NCI-H446 (cell line): ENCODE results near the gene DNM1.
"Not testable (repeated sequence)": the region's sequence is repeated elsewhere in the genome, so short reads cannot be mapped to it uniquely, and the experiment has no call there.

Experiments
- DNase-seq, 2 experiments: peaks; one replicate each; lab custom pipeline; 2025; lab: John Stamatoyannopoulos, UW

The DNM1 gene

DNA sequence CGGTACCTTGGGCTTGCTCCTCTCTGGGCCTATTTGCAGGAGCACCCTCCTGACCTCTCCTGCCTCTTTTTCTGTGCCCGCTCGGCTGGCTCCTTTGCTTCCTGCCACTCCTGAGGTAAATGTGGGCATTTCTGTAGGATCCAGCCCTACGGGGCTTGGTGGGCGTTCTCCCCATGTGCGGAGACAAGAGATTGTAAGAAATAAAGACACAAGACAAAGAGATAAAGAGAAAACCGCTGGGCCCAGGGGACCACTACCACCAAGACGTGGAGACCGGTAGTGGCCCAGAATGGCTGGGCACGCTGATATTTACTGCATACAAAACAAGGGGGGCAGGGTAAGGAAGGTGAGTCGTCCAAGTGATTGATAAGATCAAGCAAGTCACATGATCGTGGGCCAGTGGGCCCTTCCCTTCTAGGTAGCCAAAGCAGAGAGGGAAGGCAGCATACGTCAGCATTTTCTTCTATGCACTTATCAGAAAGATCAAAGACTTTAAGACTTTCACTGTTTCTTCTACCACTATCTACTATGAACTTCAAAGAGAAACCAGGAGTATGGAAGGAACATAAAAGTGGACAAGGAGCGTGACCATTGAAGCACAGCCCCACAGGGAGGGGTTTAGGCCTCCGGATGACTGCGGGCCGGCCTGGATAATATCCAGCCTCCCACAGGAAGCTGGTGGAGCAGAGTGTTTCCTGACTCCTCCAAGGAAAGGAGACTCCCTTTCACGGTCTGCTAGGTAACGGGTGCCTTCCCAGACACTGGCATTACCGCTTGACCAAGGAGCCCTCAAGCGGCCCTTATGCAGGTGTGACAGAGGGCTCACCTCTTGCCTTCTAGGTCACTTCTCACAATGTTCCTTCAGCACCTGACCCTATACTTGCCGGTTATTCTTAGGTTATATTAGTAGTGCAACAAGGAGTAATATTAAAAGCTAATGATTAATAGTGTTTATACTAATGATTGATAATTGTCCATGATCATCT, 76.2 kb downstream of the DNM1 start:
- not testable (repeated sequence) for DNase-seq

DNA sequence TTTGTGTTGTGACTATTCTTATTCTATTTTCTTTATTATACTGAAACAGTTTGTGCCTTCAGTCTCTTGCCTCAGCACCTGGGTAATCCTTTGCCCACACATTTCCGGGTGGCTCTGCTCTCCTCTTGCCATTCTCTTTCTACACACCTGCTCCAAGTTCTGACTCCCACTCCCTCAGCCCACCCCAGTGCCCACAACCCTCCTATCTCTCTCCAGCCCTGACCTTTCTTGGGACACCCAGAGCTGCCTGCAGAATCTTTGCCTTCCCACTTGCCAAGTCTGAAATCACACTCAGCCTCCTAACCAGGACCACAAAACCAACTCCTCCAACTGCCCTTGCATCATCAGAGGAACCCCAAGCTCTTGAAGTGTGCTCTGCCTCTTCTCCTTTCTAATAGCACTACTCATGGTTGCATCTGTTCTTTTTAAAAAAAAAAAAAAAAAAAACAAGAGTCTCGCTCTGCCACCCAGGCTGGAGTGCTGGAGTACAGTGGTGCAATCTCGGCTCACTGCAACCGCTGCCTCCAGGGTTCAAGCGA, 77.0 kb downstream of the DNM1 start:
- DNase-seq = no peak

DNA sequence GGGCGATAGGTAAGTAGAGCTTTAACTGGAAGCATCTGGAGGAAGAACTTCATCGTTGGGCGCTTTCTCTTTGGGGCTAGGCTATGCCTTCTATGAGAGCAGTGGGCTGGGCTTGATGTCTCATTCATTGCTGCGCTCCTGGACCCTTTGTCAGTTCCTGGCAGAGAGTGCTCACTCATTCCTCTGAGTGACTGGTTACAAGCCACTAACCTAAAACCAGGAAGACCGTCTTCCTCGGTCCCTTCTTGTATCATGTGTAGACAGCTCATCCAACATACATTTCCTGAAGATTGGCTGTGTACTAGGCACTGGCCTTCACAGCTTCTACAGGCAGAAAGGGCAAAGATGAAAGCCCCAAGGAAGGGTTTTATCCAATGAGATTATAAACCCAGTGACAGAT, 79.3 kb downstream of the DNM1 start:
- DNase-seq = no peak

DNA sequence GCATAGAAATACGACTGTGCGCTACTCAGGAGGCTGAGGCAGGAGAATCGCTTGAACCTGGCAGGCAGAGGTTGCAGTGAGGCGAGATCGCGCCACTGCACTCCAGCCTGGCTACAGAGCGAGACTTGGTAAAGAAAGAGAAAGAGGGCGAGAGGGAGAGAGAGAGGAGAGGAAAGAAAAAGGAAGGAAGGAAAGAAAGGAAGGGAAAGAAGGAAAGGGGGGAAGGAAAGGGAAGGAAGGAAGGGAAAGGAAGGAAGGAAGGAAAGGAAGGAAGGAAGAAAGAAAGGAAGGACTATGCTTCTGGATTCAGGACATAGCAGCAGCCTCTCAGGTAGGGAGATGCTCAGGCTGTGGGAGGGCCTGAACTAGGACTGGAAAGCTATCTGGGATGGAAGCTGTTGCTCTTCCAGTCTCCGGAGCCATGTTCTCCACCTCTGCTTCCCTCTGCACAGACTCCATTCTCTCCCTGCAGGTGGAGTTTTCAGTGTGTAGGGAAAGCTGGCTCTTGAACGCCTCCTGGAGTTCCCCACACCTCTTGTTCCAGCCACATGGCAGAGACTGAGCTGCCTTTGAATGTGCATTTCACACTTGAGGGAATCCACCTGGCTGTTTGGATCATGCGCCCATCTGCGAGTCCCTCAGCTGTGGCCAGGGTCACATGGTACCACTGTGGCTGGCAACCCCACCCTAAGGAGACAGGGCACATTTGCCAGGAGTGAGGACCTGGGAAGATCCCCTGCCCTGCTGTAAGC, 82.0 kb downstream of the DNM1 start:
- DNase-seq = no peak

DNA sequence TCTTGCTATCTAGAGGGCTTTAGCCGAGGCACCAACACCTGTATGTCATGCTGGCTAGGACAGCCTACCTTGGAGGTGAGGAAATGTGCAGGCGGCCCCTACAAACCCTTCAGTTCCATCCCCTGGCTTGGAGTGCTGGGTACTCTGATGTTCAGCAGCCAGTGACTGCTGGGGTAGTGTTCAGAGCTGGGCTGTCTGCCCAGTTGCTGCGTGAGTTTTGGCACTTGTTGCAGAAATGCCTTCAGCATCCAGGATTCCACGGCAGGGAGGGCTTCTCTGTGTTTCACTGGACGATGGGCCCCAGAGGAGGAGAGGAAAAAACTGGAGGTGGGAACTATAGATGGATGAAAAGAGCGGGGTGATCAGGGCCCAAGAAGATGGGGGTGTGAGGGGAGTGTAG, 83.3 kb downstream of the DNM1 start:
- DNase-seq = peak; percentile 14 to 55

DNA sequence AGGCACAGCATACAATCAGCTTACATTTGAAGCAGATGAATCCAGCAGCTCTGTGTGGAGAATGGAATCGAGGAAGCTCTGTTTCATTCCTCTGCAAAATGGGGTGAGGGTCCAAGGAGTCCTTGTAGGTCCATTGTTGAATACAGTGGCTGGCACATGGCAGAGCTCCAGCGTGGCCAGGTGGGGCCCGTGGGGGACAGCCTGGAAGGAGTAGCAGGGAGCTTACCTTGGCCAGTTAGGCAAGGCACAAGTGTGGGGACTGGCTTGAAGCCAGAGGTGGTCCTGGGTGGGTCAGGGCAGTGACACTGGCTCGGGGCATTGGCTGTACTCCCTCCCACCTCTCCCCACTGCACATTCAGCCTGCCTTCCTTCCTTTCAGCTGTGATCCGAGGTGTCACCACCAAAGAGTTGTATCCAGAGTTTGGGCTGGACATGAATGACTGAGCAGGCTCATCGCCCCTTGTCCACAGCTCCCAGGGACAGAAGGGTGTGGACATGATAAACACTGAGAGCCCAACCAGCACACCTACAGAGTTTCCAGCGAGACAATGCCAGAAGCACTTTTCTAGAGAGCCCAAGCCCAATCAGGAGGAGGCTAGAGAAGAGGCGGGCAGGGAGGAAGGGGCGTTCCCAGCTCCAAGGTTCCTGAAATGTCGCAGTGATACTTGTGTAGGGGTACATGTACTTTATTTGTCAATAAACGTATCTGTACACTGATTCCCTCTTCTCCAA, 85.3 kb downstream of the DNM1 start:
- no peak for DNase-seq

DNA sequence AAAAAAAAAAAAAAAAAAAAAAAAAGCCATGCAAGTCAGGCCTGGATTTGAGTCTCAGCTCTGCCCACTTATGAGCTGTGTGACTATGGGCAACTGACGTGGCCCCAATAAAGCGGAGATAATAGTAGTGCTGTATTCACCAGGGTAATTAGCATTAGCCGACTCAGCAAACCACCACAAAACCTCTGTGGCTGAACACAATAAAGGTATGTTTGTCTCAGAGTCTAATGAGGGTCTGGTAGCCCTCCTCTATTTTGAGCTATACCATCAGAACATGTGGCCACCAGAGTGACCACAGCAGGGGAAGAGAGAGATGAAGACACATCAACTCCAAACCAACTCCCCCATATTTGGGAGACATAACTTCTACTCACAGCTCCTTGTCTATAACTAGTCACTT, 88.8 kb downstream of the DNM1 start:
- no peak for DNase-seq

DNA sequence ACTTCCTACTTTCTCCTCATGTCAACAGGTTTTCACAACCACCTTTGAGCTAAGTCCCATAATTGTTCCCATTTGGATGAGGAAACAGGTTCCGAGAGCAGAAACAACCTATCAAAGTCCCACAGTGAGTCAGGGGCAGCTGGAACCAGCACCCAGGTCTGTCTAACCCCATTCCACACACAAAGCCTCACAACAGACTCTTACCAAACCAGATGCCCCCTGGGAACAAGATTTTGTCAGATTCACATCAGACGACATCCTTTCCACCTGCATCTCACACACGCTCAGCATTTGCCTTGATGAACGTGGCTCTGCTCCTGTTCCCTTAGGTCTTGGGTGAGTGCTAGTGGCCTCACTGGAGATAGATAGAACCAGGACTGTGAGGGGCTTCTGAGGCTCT, 89.9 kb downstream of the DNM1 start:
- no peak for DNase-seq

DNA sequence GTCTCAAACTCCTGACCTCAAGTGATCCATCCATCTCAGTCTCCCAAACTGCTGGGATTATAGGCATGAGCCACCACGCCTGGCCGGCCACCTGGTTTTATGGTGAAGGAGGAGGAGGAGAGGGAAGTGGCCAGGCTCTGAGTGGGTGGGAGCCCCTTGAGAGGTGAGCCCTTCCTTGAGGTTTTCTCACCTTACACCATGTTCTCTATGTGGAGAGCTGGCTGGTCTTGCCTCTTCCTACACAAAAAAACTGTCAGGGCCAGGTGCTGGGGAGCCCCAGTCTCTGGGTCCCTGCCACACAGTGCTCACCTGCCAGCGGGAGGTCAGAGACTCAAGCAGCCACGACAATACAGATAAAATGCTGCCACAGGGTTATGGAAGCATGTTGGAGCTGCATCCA, 91.0 kb downstream of the DNM1 start:
- no peak for DNase-seq

DNA sequence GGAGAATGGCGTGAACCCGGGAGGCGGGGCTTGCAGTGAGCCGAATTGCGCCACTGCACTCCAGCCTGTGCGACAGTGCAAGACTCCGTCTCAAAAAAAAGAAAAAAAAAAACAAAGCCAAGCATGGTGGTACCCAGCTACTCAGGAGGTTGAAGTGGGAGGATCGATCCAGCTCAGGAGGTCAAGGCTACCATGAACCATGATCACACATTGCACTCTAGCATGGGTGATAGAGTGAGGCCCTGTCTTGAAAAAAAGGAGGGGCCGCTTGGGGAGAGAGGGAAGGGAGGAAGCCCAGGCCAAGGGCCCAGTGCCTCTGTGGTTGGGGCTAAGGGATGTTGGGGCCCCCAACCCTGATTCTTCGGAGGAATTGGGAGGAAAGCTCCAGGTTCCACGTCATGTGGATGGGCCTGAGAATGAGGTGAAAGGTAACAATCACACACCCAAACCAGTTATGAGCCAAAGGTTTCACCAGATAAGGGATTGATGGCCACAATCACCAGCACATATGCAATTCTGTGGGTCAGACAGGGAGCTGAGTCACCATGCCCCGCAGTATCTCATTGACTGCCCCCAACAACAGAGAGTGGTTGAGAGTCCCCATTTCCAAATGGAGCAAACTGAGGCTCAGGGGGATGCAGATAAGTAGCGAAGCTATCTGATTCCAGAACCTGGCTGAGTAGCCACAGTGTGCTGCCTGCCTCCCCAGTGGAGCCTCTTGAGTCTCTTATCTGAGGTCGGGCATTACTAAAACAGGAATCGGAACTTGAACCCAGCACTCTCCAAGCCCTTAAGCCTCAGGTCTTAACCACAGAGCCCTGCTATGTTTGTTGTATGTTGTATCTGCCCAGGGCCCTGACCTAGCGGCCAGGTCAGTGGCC, 93.4 kb downstream of the DNM1 start:
- no peak for DNase-seq

DNA sequence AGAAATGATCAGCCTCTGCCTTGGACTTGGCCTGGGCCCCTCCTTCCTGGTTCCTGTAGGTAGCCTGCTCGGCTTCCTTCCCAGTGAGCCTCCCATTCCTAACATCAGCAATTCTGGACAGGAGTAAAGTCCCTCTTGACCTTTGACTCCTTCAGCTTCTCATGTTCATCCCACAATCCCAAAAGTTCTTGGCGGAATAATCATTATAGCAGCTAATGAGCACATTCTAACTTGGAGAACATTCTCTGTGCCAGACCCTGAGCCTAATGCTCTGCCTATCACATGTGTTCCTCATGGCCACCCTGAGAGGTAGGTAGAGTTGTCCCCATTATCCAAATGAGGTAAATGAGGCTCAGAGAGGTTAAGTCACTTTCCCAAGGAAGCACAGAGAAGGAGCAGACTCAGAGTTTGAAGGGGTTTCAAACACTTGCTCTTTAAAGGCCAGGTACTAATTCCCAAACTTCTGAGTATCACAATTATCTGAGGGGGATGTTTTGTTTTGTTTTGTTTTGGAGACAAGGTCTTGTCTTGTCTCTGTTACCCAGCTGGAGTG, 94.1 kb downstream of the DNM1 start:
- no peak for DNase-seq

DNA sequence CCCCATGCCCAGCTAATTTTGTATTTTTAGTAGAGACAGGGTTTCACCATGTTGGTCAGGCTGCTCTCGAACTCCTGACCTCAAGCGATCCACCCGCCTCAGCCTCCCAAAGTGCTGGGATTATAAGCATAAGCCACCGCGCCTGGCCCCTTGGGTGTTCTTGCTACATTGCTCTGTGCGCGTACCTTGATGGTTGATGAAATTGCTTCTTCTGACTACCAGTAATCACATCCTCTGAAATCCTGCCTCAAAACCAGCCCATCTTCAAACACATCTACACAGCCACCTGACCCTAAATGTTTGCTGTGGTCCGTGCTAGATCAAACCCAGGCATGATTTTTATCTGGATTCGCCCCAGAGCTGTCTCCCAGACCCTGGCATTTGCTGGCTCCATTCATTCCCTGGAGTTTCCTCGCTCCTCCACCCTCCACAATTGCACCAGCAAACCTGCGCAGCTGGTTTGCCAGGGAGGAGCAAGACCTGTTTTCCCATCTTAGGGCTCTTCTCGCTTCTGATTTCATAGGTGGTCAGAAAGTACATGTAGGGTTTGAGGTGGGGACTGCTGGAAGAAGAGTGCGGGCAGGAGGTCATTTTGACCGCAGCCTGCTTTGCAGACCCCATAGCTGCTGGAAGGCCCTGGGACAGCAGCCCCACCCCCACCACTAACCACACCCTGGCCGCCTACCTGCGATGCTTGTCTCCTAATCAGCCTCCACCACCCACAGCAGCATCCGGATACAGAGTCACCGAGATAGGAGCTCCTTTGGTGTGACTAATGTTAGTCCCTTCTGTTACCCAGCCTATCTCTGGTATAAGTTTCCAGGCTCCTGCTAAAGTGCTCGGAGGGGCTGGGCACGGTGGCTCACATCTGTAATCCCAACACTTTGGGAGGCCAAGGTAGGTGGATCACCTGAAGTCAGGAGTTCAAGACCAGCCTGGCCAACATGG, 95.6 kb downstream of the DNM1 start:
- DNase-seq = no peak

DNA sequence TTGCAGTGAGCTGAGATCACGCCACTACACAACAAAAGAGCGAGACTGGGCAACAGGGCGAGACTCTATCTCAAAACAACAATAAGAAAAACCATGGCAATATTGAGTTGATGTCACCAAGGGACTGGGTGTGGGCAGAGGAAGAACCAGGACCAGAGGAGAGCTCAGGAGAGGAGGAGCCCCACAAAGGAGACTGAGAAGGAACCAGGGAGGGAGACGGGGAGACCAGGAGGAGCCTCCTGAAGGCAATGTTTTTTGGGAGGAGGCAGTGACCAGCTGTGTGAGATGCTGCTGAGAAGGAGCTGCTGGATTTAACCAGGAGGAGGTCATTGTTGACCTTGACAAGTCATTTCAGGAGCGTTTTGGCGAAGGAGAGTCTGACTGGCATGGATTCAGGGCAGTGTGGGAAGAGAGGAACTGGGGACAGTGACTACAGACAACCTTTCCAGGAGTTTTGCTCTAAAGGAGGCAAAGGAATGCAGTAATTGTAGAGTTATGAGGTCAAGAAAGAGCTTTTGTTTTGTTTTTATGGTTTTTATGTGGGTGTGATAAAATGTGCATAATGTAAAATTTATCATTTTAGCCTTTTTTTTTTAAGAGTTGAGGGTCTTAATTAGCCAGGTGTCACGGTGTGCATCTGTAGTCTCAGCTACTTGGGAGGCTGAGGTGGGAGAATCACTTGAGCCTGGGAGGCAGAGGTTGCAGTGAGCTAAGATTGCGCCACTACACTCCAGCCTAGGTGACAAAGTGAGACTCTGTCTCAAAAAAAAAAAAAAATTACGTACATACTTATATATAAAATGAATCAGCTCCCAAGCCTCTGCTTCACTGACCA, 101.2 kb downstream of the DNM1 start:
- no peak for DNase-seq
